NCI-H187 treated with DMSO at 0.1 percent for 48 hours (cell line): ENCODE results near the gene BCAS1.
"Not testable (repeated sequence)": the region's sequence is repeated elsewhere in the genome, so short reads cannot be mapped to it uniquely, and the experiment has no call there.

Experiments used
- DNase-seq: peaks from one replicate; lab custom pipeline; 2025; lab: John Stamatoyannopoulos, UW

The BCAS1 gene

DNA sequence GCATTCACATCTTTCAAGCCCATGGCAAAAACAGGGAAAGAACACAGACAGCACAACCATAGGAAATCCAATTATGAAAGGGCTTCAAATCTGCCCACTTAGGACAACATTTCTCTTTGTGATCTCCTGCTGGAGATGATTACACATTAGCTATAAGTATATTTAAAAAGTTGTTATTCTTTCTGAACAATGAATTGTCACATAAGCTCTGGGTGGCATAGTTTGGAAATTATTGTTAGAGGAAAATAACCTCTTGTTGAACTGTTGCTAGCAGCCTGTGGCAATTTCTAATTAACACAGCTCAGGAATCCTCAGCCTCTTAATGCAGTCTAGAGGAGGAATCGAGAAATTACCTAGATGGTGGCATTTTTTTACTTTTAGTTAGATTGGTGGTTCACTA lies 54.9 kb downstream of the BCAS1 start:
- no peak for DNase-seq

DNA sequence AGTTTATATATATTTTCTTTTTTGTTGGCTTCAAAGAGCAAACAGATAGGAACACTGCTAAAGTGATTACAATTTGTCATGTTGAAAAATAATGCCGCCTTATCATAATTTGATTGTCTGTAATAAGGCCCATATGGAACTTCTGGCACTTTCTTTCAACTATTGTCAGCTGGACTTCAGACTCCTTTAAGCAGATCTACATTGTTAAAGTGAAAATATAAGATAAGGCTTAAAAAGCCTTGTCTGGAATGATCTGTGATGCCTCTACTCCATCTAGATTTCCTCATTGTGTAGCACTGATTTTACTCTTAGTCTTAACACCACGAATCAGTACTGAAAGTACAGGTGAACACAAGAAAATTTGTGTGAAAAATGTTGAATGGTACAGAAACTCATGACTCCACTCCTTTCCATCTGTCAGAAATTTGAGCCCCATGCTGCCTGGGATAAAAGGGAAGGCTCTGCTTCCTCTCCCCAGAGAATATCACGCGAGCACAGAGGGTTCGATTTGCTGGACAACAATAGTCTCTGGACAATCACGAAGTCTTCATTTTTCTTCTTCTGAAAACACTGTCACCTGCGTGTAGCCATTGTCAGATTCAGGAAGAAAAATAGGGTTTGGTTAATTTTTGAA lies 56.0 kb downstream of the BCAS1 start:
- DNase-seq, result no peak

DNA sequence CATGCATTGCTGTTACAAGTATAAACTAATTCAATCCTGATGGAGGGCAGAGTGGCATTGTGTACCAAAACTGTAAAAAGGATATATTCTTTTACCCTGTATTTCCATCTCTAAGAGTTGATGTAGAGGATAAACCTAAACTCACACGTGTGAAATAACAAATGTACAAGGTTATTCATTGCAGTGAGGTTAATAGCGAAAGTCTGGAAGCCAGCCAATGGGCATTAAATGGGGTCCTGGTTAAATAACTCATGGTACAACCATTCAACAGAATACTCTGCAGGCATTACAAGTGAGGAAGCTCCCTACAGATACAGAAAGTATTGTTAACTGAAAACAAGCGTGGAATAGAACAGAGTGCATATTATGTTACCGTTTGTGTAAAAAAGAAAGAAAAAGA lies 56.9 kb downstream of the BCAS1 start:
- DNase-seq, result no peak

DNA sequence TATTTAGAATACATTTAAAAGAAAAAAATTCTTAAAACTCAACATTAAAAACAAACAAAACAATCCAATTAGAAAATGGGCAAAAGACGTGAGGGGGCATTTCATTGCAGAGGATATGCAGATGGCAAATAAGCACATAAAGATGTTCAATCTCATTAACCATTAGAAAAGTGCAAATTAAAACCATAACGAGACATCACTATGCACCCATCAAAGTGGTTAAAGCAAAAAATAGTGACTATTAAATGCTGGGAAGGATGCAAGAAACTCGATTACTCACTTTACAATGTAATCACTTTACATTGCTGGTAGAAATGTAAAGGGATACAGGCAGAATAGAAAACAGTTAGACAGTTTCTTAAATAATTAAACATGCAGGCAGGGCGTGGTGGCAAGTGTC lies 59.0 kb downstream of the BCAS1 start:
- DNase-seq, result no peak

DNA sequence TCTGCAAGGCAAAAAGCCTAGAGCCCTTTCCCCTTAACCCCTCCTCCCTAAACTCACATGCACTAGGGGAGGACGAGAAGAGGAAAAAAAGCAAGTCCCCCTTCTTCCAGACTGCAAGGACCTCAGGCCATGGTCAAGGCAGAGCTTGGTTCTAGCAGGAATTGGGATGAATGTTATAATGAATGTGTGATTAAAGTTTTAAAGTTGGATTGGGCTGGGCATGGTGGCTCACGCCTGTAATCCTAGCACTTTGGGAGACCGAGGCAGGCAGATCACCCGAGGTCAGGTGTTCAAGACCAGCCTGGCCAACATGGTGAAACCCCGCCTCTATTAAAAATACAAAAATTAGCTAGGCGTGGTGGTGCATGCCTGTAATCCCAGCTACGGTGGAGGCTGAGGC lies 64.2 kb downstream of the BCAS1 start:
- DNase-seq, result not testable (repeated sequence)

DNA sequence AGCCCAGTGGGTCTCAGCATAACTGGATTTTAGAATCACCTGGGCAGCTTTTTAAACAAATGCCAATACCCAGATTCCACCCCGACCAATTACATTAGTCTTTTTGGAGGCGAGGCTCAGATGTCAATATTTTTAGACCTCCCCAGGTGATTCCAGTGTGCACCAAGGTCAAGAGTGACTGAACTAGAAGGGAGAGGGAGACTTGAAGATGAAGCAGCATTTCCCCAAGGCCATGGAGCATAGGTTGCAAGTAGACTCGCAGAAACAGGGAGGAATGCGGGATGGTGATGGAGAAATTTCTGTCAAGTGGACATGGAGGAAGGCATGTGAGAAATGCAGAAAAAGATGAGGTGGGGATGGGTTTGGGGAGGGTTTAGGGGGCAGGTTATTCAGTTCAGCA lies 64.9 kb downstream of the BCAS1 start:
- DNase-seq, result no peak

DNA sequence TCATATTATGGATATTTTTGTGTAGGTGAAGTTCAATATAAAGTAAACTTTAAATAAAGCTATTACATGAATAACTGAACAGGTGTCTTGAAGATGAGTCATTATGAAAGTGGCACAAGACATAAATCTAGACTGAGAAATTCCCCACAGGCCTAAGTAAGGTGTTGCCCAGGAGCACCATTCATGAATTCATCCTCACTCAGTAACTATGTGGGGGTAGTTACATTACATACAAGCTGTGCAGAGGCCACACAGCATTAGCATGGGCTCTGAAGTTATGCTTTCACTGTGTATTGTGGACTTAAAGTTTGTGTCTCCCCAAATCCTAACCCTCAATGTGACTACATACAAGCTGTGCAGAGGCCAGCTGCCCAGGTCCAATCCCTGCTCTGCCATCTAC lies 65.9 kb downstream of the BCAS1 start:
- DNase-seq, result no peak

DNA sequence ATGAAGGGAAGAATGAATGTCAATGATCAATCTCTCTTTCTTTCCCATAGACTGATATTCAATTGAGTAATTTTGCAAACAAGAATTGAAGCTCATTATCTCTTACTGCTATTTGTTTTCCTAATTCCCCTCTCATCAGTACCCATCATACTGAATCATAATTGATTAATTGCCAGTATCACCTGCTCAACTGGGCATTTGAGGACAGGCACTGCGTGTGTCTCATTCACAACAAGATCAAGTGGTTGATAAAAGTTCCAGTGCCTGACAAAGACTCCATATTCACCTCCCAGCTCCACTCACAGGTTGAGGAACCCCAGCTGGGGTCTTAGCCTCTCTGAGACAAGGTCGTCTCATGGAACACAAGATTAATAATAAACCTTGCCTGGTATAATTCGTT lies 67.7 kb downstream of the BCAS1 start:
- DNase-seq, result no peak

DNA sequence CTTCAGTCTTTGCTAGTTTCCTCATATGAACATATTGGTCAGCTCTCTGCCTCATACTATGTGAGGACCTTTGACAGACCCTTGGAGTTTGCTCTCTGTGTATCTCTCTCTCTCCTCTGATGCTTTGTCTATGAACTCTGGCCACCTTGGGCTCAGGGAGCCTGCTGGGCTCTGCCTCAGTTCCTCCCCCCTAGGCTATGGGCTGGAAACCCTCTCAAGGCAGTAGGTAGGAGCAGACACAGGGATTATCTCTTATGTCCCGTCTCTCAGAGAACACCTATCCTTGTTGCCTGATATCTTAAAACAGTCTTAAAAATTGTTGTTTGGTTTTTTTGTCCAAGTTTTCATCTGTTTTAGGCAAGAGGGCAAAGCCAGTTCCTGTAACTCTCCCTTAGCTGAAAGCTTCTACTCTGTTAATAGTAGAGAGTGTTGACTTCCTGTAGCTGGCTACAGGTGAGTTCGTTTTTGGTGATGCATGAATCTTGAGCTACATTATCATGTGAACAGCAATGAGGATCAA lies 68.3 kb downstream of the BCAS1 start:
- no peak for DNase-seq

DNA sequence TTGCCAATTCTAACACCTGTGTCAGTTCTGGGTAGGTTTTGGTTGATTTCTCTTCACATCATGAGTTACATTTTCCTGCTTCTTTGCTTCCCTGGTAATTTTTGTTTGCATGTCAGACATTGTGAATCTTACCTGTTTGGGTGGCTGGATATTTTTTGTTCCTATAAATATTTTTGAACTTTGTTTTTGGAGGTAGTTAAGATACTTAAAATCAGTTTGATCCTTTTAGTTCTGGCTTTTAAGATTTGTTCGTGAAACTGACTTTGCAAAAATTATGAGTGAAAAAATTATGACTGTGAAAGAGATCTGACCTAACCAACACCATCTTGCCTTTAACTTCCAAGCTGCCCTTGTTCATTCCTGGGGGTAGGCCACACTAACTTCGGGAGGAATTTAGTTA lies 69.5 kb downstream of the BCAS1 start:
- no peak for DNase-seq

DNA sequence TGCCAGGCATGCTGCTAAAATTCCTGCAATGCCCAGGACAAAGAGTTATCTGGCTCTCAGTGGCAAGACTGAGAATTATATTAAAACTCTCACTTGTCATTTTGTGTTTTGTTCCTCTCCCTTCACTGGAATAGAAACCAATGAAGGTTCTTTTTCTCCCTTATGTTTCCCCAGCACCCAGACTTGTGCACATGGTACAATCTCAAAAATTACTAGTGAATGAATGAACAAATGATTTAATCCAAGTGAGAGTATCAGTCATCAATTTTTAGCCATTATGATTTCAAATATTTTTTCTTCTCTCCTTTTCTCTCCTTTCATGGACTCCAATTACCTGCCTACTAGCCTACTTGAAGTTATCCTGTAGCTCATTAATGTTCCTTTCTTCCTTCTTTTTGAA lies 70.1 kb downstream of the BCAS1 start:
- no peak for DNase-seq

DNA sequence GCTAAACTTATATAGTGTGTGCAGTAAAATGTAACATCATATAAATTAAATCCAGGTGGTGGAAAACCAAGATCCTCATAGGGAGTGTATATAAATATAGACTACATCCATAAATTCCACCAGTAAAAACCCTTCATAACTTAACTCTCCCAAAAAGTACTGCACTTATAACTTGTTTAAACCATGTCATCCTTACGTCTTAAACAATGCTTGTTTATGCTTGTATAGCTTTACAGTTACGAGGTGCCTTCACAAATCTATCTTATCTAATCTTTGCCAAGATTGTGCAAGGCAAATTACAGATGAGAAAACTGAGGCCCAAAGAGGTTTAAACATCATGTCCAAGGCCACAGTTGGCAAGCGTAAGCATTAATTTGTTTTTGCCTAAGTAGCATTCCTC lies 71.3 kb downstream of the BCAS1 start:
- no peak for DNase-seq

DNA sequence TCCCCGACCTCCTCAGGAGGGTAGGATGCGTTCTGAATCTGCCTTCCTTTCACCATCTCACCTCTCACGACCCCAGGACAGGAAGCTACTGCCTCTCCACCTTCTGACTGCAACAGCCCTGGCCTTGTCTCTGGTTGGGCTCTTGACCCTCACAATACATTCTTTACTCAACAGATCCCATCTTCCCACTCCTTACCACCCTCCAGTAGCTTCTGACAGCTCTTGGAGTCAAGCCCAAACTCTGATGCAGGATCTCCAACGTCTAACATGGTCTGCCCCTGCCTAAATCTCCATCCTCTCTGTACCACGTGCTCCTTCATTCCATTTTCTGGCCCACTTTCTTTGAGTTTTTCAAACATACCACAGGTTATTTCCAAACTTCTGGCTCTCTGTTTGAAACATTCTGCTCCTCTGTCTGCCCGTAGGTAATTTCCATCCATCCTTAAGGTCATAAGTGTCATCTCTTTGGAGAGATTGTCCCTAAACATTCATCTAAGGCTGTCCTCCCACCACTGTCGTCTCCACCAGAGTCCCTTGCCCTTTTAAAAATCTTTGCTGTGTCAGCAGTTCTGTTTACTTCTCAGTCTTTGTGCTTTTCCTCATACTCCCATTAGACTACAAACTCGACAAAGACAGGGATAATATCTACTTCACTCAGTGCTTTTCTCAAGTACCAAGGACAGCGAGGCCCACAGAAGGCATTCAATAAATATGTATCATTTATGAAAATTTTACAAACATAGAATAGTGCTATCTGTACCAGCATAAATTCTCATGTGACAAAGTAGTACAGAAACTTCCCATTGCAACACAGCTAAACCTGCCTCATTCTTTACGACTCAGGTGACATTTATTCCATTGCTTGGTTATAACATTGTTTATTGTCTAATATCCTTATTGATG lies 73.6 kb downstream of the BCAS1 start:
- no peak for DNase-seq

DNA sequence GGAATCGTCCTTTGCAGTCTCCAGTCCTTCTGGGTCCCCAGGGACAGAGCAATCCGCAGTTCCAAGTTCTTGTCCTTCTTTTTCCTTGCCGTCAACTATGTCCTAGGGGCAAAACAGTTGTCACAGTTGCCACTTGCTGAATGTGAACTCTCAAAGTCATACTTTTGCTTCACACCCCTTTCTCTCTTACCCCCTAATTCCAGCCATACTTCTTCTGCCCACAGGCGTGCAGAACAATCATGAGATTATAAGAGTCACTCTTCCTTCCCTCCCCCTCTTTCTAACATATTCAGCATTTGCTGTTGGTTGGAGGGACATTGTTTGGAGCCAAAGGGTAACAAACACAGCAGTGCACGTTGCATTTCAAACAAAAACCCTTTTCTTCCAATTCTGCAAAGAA lies 74.4 kb downstream of the BCAS1 start:
- no peak for DNase-seq

DNA sequence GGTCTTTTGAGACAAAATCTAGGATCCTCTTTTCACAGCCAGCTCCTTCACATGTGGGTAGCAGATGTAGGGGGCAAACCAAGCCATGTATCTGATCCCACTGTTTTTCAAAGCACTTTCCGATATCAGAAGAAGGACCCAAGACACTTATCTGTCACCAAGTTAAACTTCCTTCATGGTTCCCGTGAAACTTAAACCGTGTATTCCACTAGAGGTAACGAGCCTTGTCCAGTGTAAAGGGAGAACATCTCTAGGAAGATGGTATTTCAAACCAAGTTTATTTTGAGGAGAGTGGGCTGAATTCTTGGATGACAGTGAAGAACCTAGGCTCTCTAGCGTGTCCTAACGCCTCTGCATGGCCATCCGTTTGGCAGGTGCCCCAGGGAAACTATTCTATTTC lies 76.3 kb downstream of the BCAS1 start:
- DNase-seq, result no peak

DNA sequence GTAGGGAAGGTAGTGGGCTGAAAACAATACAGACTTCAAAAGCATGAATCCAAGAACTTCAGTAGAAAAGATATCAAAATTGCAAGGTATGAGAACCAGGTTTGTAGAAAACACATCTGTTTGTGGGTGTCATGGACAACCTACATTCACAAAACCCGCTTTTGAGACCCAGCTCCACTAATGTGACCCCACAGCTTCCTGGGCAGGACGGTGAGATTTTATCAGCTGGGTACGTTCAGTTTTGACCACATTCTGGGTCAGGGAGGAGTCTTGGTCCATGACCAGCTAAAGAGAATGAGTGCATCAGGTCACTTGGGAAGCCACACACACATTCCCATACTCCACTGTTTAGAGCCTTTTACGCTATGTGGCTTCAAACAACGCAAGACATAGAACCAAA lies 77.1 kb downstream of the BCAS1 start:
- no peak for DNase-seq

DNA sequence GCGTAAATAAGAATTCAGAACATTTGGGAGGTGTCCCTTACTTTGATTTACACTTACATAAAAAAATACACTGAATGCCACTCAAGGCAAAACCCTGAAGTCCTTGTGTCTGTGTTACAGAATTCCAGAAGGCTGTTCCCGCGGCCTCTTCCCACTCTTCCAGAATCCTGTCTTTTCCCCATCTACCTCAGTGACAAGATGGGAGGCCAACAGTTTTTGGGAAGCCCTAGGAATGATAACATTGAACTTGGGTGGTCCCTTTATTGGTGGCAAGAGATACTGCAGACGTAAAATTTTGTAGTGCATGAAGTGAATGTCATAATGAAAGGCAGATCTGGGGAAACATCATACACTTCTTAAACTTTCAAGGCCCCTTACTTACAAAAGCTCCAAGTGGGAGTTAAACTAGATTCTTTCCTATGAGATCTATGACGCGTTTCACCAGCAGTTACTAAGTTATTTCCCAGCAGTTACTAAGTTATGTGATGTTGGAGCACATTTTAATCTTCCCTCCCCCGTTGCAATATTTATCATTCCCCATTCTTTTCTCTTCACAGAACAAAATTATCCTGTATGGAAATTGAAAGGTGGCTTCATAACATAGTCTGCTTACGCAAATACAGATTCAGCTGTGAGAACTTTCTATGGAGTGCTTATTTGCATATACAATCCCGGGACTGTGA lies 79.5 kb downstream of the BCAS1 start:
- DNase-seq, result no peak

DNA sequence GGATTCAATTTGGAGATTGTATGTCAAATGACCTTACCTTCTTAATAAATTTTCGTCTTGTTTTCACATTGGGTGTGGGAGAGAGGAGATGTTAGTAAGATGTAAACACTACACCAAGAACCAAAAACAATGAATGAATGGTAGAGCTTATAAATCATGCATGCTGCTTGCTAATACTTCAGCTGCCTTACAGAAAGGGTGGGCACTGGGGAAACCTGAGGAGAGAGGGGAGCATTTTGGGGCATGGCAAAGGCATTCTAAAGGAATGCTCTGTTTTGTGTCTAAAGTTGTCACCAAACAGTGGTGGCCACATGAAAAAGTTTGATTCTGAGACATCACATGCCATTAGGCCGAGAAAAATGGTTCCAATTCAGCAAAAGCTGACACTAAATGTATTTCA lies 80.4 kb downstream of the BCAS1 start:
- no peak for DNase-seq

DNA sequence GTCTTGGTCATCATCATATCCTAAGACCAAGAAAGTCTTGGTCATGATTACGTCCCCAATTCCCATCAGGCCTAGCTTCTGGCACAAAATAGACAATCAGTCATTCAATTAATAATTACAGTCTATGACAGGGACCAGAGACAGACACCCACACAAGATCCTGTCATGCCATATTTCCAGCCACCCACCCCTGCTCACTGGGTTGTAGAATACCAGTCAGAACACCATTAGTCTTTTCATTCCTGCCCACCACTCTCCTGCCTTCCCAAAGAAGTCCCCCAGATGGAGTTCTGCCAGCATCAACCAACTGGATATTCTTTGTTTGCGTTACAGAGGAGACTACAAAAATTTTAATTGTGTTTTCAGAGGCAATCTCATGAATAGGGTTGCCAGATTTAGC lies 81.0 kb downstream of the BCAS1 start:
- DNase-seq, result no peak

DNA sequence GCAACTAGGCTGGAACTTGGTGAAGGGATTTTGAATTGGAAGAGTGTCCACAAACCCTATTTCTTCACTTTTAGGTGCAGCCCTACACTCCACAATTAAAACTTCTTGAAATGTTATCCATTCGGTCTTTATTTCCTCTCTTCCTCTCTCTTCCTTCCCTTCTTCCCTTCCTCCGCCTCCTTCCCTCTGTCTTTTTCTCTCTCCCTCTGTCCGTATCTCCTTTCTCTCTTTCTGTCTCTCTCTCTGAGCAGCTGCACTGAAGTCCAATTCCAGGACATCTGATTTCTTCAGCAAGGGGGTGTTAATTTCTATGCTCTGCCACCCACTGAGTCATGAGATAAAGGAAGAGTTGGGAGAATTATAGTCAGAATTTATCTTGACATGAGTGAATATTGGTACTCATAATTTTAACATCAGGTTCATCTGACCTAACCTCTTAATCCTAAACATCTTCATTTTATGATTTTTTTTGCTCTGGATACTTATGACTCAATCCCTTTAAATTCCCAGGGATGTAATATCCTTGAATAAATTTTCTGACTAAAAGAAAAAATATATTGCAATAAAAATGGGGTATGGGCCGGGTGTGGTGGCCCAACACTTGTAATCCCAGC lies 84.2 kb downstream of the BCAS1 start:
- DNase-seq, result no peak

DNA sequence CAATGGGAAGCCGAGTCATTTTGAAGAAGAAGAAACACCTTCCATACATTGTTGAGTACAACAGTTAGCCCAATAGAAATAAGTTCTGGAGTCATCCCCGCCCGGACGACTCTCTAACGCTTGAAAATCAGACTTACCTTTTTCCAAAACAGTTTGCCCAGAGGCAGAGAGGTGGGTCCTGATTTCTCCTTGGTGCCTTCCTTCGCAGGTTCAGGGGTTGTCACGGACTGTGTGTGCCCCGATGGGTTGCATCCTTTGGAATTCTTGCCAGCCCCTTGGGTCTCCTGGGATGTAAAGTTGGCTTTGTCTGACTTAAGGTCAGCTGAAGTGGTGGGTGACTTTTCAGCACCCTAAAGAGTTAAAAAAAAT lies 85.3 kb downstream of the BCAS1 start:
- DNase-seq, result no peak

DNA sequence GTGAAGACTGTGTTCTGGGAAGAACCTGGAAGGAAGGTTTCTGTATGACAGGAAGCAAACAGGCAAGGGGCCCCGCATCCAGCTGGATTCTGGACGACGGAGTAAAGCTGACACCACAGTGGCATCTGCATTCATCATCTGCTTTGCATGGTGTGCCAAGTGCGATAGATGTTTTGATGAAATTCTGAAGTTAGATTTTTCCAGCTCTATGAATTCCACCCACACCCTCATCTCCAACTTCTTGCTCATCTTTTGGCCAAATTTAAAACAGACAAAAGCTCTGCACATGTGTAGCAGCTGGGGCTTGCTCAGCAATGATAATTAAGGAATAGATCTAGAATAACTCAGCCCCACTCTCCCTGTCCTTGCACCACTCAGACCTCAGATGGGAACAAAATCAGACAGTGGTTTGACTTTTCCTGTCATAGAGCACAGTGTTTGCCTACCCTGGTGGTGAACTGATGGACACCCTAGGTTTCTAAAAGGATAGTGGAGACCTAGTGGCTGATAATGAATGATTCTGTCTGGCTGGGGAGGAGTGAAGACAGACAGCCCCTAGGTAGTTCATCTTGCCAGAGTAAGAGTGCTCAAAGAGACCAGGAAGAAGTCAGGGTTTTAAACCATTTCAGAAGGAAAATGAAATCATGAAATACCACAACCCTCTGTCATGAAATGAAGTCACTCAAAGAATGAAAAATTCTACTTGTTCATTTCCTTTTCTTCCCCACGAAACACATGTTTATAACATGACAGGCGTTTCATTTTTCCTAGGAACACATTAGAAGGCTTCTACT lies 85.8 kb downstream of the BCAS1 start:
- no peak for DNase-seq
